KMS-11 (cell line): ENCODE data around the gene LRRC7.

ENCODE experiments used
- H2AFZ ChIP-seq: fragments of 200-600 bp; sonication (generic); 2 replicates; pipeline ENCODE4 v1.6.1; 2016; ENCODE audit warnings: antibody characterized with exemption, mixed run types, low read depth
- H3K27ac ChIP-seq: fragments of 200-600 bp; sonication (generic); 2 replicates; pipeline ENCODE4 v1.6.1; 2016; ENCODE audit warnings: mild to moderate bottlenecking, mixed run types
- H3K27me3 ChIP-seq: fragments of 200-600 bp; sonication (generic); 2 replicates; pipeline ENCODE4 v1.6.1; 2017; ENCODE audit warnings: mild to moderate bottlenecking, low read depth, mixed run types, moderate library complexity; ENCODE audit not compliant: insufficient read depth
- H3K36me3 ChIP-seq: fragments of 200-600 bp; sonication (generic); 2 replicates; pipeline ENCODE4 v1.6.1; 2017; ENCODE audit warnings: mild to moderate bottlenecking, mixed run types; ENCODE audit not compliant: insufficient read depth
- H3K4me1 ChIP-seq: fragments of 200-600 bp; sonication (generic); 2 replicates; pipeline ENCODE4 v1.6.1; 2016; ENCODE audit warnings: mild to moderate bottlenecking, low read depth, mixed run types; ENCODE audit not compliant: poor library complexity, severe bottlenecking
- H3K4me2 ChIP-seq: fragments of 200-600 bp; sonication (generic); 2 replicates; pipeline ENCODE4 v1.7.0; 2016; ENCODE audit warnings: mild to moderate bottlenecking, mixed run types
- H3K4me3 ChIP-seq: fragments of 200-600 bp; sonication (generic); IDR thresholded peaks from 2 replicates; pipeline ENCODE4 v1.6.1; 2017; ENCODE audit warnings: low read depth, low read length, mixed read lengths; ENCODE audit not compliant: insufficient read depth
- H3K79me2 ChIP-seq: fragments of 200-600 bp; sonication (generic); 2 replicates; pipeline ENCODE4 v1.6.1; 2016; ENCODE audit warnings: low read depth, mixed run types; ENCODE audit not compliant: insufficient read depth
- H3K9ac ChIP-seq: fragments of 200-600 bp; sonication (generic); 2 replicates; pipeline ENCODE4 v1.6.1; 2016; ENCODE audit warnings: mild to moderate bottlenecking, mixed run types
- H4K20me1 ChIP-seq: fragments of 200-600 bp; sonication (generic); 2 replicates; pipeline ENCODE4 v1.6.1; 2016; ENCODE audit warnings: mild to moderate bottlenecking, mixed run types; ENCODE audit not compliant: insufficient read depth
- CTCF ChIP-seq: fragments of 200-600 bp; sonication (generic); conservative IDR thresholded peaks from 2 replicates; pipeline ENCODE4 v1.6.1; 2017; ENCODE audit warnings: low read depth, mild to moderate bottlenecking, antibody characterized with exemption, low read length, moderate library complexity, mixed read lengths

Gene LRRC7

GRCh38 chr1:69842326-69842725, 274.6 kb downstream of the LRRC7 start:
- H3K4me3 ChIP-seq: no peak overlapping the region
- no peak for TF ChIP-seq CTCF
- H3K79me2 ChIP-seq: no peaks in the 10 kb centered on the region
- H3K4me1 ChIP-seq: no peaks in the 10 kb centered on the region
- no peak overlapping the region for H2AFZ ChIP-seq
- no peak overlapping the region for H3K27ac ChIP-seq
- no peak overlapping the region for H3K4me2 ChIP-seq
- H3K36me3 ChIP-seq: no peaks in the 10 kb centered on the region
- no peaks in the 10 kb centered on the region for H4K20me1 ChIP-seq
- H3K27me3 ChIP-seq: no peaks in the 10 kb centered on the region
- H3K9ac ChIP-seq: no peak overlapping the region

- Histone ChIP-seq H3K27ac (no peak overlapping the region), H3K4me1 (no peaks in the 10 kb centered on the region), H4K20me1 (no peaks in the 10 kb centered on the region), H3K27me3 (no peaks in the 10 kb centered on the region), H3K79me2 (no peaks in the 10 kb centered on the region), H3K4me3 (no peak overlapping the region), H3K9ac (no peak overlapping the region), H3K4me2 (no peak overlapping the region), H3K36me3 (no peaks in the 10 kb centered on the region), H2AFZ (no peak overlapping the region)
- no peak for TF ChIP-seq CTCF
These were observed 277.9 kb downstream of the LRRC7 start for GRCh38 chr1:69845655-69846054.

- no peak overlapping the region for H3K27ac ChIP-seq
- no peak overlapping the region for H2AFZ ChIP-seq
- no peak overlapping the region for H3K4me3 ChIP-seq
- H3K4me2 ChIP-seq: no peak overlapping the region
- no peaks in the 10 kb centered on the region for H4K20me1 ChIP-seq
- H3K36me3 ChIP-seq: no peaks in the 10 kb centered on the region
- H3K9ac ChIP-seq: no peak overlapping the region
- H3K79me2 ChIP-seq: no peaks in the 10 kb centered on the region
- TF ChIP-seq CTCF: no peak
- H3K27me3 ChIP-seq: no peaks in the 10 kb centered on the region
- no peaks in the 10 kb centered on the region for H3K4me1 ChIP-seq
These were observed 278.5 kb downstream of the LRRC7 start for GRCh38 chr1:69846267-69846666.

- no peak for TF ChIP-seq CTCF
- Histone ChIP-seq H3K4me2 (no peak overlapping the region), H3K4me3 (no peak overlapping the region), H2AFZ (no peak overlapping the region), H3K27me3 (no peaks in the 10 kb centered on the region), H3K9ac (no peak overlapping the region), H3K27ac (no peak overlapping the region), H3K79me2 (no peaks in the 10 kb centered on the region), H4K20me1 (no peaks in the 10 kb centered on the region), H3K4me1 (no peaks in the 10 kb centered on the region), H3K36me3 (no peaks in the 10 kb centered on the region)
These were observed 279.9 kb downstream of the LRRC7 start for GRCh38 chr1:69847670-69848069.

GRCh38 chr1:69852151-69852550, 284.4 kb downstream of the LRRC7 start:
- Histone ChIP-seq H3K27ac (no peak overlapping the region), H3K4me2 (no peak overlapping the region), H3K27me3 (no peaks in the 10 kb centered on the region), H3K79me2 (no peaks in the 10 kb centered on the region), H3K4me1 (no peaks in the 10 kb centered on the region), H3K9ac (no peak overlapping the region), H4K20me1 (no peaks in the 10 kb centered on the region), H2AFZ (no peak overlapping the region), H3K36me3 (no peaks in the 10 kb centered on the region), H3K4me3 (no peak overlapping the region)
- TF ChIP-seq CTCF: no peak
